ENCODE measurements around the gene ZBP1.

The ZBP1 gene

GRCh38 chr20:57587989-57588377, 32.2 kb downstream of the ZBP1 start:
- no peak for DNase-seq

GRCh38 chr20:57587278-57587988, 32.8 kb downstream of the ZBP1 start:
- no peak for DNase-seq

GRCh38 chr20:57586943-57587277, 33.3 kb downstream of the ZBP1 start:
- no peak for DNase-seq

- DNase-seq, result peak in 14 of 56 donors; percentile 3 to 48 (median 16)
These were observed 33.8 kb downstream of the ZBP1 start for GRCh38 chr20:57586370-57586793.

GRCh38 chr20:57585466-57586213, 34.6 kb downstream of the ZBP1 start:
- DNase-seq, result no peak

- DNase-seq, result no peak
These were observed 35.3 kb downstream of the ZBP1 start for GRCh38 chr20:57584768-57585461.

GRCh38 chr20:57583289-57584257, 36.7 kb downstream of the ZBP1 start:
- DNase-seq, result no peak

GRCh38 chr20:57582432-57583288, 37.6 kb downstream of the ZBP1 start:
- peak in 10 of 56 donors; percentile 1 to 29 (median 14) for DNase-seq

GRCh38 chr20:57582029-57582378, 38.2 kb downstream of the ZBP1 start:
- no peak for DNase-seq

- DNase-seq, result no peak
These were observed 38.8 kb downstream of the ZBP1 start for GRCh38 chr20:57581202-57582028.

GRCh38 chr20:57580478-57581201, 39.6 kb downstream of the ZBP1 start:
- no peak for DNase-seq

GRCh38 chr20:57579898-57580447, 40.3 kb downstream of the ZBP1 start:
- DNase-seq, result no peak

- DNase-seq, result no peak
These were observed 40.8 kb downstream of the ZBP1 start for GRCh38 chr20:57579331-57579897.

- no peak for DNase-seq
These were observed 41.6 kb downstream of the ZBP1 start for GRCh38 chr20:57578476-57579165.

GRCh38 chr20:57577679-57578475, 42.3 kb downstream of the ZBP1 start:
- no peak for DNase-seq

Measured in amygdala (tissue), 56 donors.